ENCODE results near the gene MICAL2. TPM values are rescaled to one million over a fixed set of nuclear protein-coding genes. Genes with fewer than 3 reads are reported as not detected.
A peak's percentile ranks its signal among the peaks of the same experiment; 100 is the strongest.

The MICAL2 gene
- total RNA-seq, 1 donor from 2014 or later: 4.4 TPM

- Mint-ChIP-seq H3K4me1 (ENCODE audit: low read depth, unreplicated experiment) (peaks cover 13% of the 10 kb centered on the region), H3K4me3 (ENCODE audit: unreplicated experiment) (no peak overlapping the region), H3K9me3 (ENCODE audit: unreplicated experiment) (no peaks in the 10 kb centered on the region), H3K27me3 (ENCODE audit: unreplicated experiment) (peaks cover 6% of the 10 kb centered on the region), H3K36me3 (ENCODE audit: unreplicated experiment) (no peaks in the 10 kb centered on the region), H3K27ac (ENCODE audit: unreplicated experiment) (peak overlapping the region; percentile 56)
- peak; percentile 86 for TF ChIP-seq CTCF (IDR thresholded peaks at IDR 0.05; ENCODE audit: partially characterized antibody, unreplicated experiment)
- DNase-seq: no peak
Observed at GRCh38 chr11:12235947-12236743, 125.8 kb downstream of the MICAL2 start.

- H3K27ac Mint-ChIP-seq (ENCODE audit: unreplicated experiment): peak overlapping the region; percentile 2
Observed at GRCh38 chr11:12236744-12237101, 126.3 kb downstream of the MICAL2 start.

GRCh38 chr11:12237381-12237784, 127.0 kb downstream of the MICAL2 start:
- no peak overlapping the region for H3K4me3 Mint-ChIP-seq (ENCODE audit: unreplicated experiment)
- peaks cover 6% of the 10 kb centered on the region for H3K27me3 Mint-ChIP-seq (ENCODE audit: unreplicated experiment)
- H3K9me3 Mint-ChIP-seq (ENCODE audit: unreplicated experiment): no peaks in the 10 kb centered on the region
- H3K4me1 Mint-ChIP-seq (ENCODE audit: low read depth, unreplicated experiment): peaks cover 13% of the 10 kb centered on the region
- no peak for TF ChIP-seq CTCF (IDR thresholded peaks at IDR 0.05; ENCODE audit: partially characterized antibody, unreplicated experiment)
- no peak overlapping the region for H3K27ac Mint-ChIP-seq (ENCODE audit: unreplicated experiment)
- no peaks in the 10 kb centered on the region for H3K36me3 Mint-ChIP-seq (ENCODE audit: unreplicated experiment)
- no peak for DNase-seq

More at GRCh38 chr11:12236744-12237101, 126.3 kb downstream of the MICAL2 start:
- no peaks in the 10 kb centered on the region for H3K36me3 Mint-ChIP-seq (ENCODE audit: unreplicated experiment)
- no peak for DNase-seq
- H3K9me3 Mint-ChIP-seq (ENCODE audit: unreplicated experiment): no peaks in the 10 kb centered on the region
- H3K27me3 Mint-ChIP-seq (ENCODE audit: unreplicated experiment): peaks cover 6% of the 10 kb centered on the region
- peak; percentile 32 for TF ChIP-seq CTCF (IDR thresholded peaks at IDR 0.05; ENCODE audit: partially characterized antibody, unreplicated experiment)
- no peak overlapping the region for H3K4me3 Mint-ChIP-seq (ENCODE audit: unreplicated experiment)
- peaks cover 13% of the 10 kb centered on the region for H3K4me1 Mint-ChIP-seq (ENCODE audit: low read depth, unreplicated experiment)

GRCh38 chr11:12238420-12238819, 128.0 kb downstream of the MICAL2 start:
- H3K4me1 Mint-ChIP-seq (ENCODE audit: low read depth, unreplicated experiment): peaks cover 18% of the 10 kb centered on the region
- no peak for DNase-seq
- H3K9me3 Mint-ChIP-seq (ENCODE audit: unreplicated experiment): peaks cover under 1% of the 10 kb centered on the region
- no peak for TF ChIP-seq CTCF (IDR thresholded peaks at IDR 0.05; ENCODE audit: partially characterized antibody, unreplicated experiment)
- H3K27ac Mint-ChIP-seq (ENCODE audit: unreplicated experiment): no peak overlapping the region
- no peak overlapping the region for H3K4me3 Mint-ChIP-seq (ENCODE audit: unreplicated experiment)
- peaks cover 6% of the 10 kb centered on the region for H3K27me3 Mint-ChIP-seq (ENCODE audit: unreplicated experiment)
- H3K36me3 Mint-ChIP-seq (ENCODE audit: unreplicated experiment): no peaks in the 10 kb centered on the region

- no peak for DNase-seq
- peaks cover 25% of the 10 kb centered on the region for H3K4me1 Mint-ChIP-seq (ENCODE audit: low read depth, unreplicated experiment)
- no peak overlapping the region for H3K27ac Mint-ChIP-seq (ENCODE audit: unreplicated experiment)
- H3K36me3 Mint-ChIP-seq (ENCODE audit: unreplicated experiment): no peaks in the 10 kb centered on the region
- no peak overlapping the region for H3K4me3 Mint-ChIP-seq (ENCODE audit: unreplicated experiment)
- H3K9me3 Mint-ChIP-seq (ENCODE audit: unreplicated experiment): peaks cover 2% of the 10 kb centered on the region
- no peak for TF ChIP-seq CTCF (IDR thresholded peaks at IDR 0.05; ENCODE audit: partially characterized antibody, unreplicated experiment)
- peaks cover 6% of the 10 kb centered on the region for H3K27me3 Mint-ChIP-seq (ENCODE audit: unreplicated experiment)
Observed at GRCh38 chr11:12239396-12239795, 129.0 kb downstream of the MICAL2 start.

Data from glutamatergic neuron (in vitro differentiated cells).